HG02763 (cell line): ENCODE measurements around the gene LDHD.
"Not testable (repeated sequence)": the region's sequence is repeated elsewhere in the genome, so short reads cannot be mapped to it uniquely, and the experiment has no call there.

Experiments
- ATAC-seq: cut with Tn5 transposase; IDR thresholded peaks from one replicate; pipeline ENCODE4 v1.9.1; 2021; ENCODE audit warnings: mild to moderate bottlenecking, moderate library complexity; ENCODE audit not compliant: unreplicated experiment

LDHD gene

DNA sequence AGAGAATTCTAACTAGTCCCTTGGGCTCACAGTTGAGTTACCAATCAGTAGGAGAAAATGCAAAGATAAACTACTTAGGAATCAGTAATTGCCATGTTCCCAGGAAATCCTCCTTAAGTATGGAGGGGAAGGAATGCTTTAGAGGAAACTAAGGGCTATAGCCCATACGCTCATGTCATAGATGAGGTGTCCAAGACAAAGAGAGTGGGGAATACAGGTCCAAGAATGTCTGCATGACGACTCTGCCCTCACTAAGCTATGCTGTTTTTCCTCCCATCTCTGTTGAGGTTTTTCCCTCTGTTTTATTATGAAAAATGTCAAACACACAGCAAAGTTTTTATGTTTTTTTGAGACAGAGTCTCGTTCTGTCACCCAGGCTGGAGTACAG lies 16.0 kb downstream of the LDHD start:
- no peak for ATAC-seq

DNA sequence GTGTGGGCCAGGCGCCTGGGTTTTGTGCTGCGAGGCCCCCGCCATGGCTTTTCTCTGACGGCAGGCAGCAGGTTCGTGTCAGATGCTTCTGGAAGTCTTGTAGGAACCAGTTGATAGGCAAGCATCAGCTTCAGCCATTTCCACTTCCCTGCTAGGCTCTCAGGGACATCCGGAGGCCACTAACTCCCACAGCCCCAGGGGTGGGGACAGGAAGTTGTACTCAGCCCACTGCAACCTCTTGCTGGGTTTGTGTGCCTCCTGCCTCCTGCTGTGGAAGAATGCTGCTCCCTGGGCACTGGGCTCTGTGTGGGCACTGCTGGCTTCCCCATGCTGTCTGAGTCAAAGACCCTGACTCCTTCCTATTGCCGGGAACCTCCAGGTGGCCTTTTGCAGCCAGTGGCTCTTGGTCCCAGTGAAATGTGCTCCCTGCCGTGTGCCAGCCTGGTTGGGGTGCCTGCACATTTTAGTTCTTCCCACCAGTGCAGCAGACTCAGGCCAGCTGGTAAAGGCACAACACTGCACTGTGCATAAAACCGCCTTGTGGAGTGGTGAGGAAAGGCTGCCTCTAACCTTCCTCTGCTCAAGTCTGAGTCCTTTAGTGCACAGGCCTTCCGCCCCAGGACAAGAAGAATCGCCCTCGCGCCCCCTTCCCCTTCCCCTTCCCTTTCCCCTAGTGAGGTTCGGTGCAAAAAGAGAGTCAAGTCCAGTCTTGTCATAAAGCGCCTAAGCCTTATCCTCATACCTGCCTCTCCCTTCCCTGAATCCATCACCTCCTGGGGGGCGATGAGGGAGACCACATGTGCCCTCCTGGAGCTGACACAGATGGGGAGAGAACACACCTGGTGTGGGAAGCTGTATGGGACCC lies 16.6 kb downstream of the LDHD start:
- no peak for ATAC-seq

DNA sequence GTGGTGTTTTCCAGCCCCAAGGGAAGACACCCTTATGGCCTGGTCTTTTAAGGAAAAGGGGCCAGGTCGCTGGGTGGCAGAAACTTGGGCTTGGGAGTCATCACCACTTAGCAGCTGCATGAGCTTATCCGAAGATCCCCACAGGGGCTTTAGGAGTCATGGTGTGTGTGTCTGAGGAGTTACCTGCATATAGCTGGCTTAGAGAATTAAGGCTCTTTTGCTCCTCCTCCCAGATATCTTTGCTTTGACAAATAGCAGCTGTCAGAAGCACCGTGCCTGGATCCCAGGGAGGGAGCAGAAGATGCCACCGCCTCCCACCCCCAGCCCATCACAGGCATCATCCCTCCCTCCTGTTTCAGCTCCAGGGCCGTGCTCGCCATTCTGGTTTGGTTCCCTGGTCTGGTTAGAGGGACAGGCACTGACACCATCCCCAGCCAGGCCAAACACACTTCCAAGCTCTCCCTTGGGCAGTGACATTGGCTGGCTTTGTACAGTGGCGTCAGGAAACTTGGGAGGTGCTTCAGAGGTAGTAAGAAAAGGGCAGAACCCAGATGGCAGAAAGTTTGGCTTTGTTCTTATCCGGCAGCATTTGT lies 17.4 kb downstream of the LDHD start:
- ATAC-seq = no peak

DNA sequence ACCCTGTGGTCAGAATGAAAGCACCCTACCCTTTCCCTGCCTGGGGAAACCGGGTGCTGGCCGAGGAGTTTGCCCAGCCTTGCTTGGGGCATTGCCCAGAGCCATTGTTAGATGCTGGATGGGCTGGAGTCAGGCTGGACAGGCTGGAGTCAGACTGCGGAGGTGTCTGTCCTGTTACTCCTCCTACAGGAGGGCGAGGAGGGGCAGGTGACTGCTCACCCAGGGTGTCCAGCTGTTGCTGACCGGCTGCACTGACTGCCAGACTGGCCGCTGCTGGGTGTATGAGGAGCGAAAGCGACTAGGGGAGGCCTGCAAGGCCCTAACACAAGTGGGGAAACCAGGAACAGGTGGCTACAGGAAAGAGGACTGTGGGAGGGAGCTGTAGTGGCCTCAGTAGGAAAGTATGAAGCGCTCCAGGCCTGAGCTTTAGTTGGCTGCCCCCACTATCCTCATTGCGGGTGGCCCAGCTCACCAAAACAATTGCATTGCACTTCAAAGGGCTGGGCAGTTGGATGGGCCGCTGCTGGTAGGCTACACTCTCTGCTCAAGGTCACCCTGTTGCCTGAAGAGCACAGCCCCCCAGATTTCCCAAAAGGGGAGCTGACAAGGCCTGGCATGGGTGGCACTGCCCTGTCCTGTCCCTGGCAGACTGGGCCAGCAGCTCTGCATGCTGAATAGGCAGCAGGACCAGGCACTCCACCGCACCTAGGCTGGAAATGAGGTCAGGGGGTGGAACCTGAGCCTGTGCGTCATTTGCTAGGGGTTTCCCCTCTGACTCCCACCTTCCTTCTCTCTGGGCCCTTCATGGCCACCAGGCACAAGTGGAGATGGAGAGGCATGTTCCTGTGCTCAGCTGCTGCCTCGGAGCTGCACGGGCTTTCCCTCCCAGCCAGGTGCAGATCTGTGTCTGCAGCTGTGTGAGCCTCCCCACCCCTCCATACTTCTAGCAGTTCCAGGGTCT lies 18.4 kb downstream of the LDHD start:
- ATAC-seq = no peak

DNA sequence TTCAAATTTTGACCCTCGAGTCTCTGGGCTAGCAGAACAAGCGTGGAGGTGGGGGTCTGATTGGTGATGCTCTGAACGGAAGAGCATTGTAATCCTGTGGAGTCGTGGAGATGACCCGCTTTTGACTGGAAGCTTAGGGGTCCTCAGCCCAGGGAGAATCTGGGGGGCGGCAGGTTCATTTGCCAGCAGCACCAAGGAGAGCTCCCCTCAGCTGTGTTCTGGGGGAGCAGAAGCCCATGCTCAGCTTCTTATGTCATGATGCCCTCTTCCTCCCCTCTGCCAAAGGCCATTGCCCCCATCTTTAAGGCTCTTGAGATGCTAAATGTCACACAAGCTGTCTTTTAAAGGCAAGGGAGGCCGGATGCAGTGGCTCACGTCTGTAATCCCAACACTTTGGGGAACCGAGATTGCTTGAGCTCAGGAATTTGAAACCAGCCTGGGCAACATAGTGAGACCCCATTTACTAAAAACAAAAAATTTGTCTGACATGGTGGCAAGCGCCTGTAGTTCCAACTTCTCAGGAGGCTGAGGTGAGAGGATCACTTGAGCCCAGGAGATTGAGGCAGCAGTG lies 19.3 kb downstream of the LDHD start:
- no peak for ATAC-seq

DNA sequence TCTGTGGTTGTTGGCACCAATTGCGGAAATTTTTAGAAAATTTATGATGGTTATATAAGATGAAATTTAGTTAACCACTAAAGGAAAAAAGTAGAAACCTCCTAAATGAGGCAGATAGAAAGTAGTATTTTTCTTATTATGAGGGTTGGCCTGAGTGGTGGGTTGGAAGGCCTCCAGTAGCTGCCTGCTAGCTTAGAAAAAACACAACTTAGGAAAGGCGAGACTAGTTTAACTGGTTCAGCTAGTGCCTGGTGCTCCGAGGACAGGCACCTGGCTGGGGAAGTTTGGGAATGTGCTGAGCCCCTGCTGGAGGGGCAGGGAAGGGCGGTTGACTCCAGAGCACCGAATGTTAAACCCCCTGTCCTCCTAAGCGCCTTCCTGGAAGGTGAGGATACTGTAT lies 19.9 kb downstream of the LDHD start:
- no peak for ATAC-seq

DNA sequence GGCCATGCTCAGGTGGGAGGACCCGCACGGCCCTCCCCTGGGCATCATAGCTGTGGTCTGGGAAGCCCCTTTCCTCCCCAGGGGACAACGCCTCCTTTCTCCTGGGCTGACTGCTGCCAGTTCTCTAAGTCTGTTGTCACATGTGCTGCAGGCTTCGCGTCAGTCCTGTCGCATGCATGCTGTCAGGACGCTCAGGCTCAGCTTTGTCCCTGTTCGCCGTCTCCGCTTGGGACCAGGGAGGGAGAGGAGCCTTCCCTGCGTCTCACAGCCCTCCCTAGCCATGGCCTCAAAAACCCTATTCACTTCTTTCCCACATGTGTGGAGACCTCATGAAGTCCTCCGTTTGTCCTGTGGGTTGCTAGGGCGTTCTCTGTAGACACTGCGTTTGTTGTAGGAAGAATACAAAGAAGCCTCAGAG lies 21.4 kb downstream of the LDHD start:
- no peak for ATAC-seq

DNA sequence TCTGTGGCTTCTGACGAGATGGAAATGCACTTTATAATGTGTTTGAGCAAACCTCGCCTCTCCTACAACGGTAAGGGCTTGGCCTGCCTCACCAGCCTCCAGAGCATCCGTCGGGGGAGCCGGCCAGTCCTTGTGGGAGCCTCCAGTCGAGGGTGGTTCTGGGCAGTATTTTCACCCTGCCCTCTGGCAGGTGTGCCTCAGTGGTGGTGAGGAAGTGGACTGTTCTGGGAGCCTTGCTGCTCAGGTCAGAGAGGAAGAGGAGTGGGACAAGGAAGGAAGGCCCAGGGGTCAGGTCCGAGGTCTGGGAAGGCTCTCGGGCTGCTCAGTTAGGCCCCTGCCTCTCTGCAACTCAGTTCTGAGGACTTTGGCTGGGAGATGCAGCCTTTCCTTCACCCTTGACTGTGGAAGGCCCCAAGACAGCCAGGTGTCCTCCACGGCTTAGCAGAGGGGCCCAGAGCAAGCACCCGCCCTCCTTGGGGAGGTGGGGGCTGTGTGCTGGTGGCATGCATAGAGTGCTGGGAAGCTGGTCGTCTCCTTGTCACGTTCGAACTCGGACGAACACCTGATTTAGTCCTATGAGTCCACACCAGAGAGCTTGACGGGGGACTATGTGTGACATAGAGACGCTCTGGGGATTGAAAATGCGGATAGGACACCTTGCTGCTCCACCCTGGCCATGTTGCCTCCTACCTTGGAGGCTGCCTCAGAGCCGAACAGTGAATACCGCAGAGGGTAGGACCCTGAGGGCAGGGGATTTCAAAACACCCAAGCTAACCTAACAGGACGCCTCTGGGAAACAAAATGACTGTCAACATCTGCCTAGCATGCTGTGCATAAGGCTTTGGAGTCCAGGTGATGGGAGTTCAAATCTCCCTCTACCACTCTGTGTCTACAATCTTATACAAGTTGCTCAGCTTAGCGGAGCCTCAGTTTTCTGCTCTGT lies 22.7 kb downstream of the LDHD start:
- no peak for ATAC-seq

DNA sequence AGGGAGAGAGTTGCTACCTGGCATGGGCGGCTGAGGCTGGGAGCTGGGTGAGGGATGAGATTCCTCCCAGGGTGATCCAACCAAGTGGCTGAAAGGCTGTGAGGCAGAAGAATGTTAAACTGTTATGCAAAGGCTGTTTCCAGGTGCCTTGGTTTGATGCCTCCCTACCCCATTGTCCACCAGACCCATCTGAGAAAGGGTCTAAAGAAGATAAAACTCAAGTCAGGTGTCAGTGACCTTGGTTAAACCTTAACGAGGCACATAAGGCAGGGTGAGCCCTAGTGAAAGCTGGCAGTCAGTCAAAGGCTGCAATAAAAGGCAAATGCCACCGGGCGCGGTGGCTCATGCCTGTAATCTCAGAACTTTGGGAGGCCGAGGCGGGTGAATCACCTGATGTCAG lies 23.8 kb downstream of the LDHD start:
- no peak for ATAC-seq

DNA sequence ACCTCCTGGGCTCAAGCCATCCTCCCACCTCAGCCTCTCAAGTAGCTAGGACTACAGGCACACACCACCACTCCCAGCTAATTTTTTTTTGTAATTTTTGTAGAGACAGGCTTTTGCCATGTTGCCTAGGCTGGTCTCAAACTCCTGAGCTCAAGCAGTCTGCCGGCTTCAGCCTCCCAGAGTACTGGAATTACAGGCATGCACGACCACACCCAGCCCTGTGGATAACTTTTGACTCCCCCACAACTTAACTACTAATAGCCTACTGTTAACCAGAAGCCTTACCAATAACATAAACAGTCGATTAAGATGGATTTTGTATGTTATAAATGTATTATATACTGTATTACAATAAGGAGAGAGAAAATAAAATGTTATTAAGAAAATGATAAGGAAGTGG lies 25.0 kb downstream of the LDHD start:
- ATAC-seq = not testable (repeated sequence)

DNA sequence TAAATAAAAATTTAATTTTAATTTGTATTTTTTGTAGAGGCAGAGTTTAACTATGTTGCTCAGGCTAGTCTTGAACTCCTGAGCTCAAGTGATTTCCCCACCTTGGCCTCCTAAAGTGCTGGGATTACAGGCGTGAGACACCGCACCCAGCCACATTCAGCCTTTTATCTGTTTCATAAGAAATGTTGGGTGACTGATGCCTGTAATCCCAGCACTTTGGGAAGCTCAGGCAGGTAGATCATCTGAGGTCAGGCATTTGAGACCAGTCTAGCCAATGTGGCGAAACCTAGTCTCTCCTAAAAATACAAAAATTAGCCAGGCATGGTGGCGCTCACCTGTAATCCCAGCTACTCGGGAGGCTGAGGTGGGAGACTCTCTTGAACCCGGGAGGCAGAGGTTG lies 25.7 kb downstream of the LDHD start:
- not testable (repeated sequence) for ATAC-seq

DNA sequence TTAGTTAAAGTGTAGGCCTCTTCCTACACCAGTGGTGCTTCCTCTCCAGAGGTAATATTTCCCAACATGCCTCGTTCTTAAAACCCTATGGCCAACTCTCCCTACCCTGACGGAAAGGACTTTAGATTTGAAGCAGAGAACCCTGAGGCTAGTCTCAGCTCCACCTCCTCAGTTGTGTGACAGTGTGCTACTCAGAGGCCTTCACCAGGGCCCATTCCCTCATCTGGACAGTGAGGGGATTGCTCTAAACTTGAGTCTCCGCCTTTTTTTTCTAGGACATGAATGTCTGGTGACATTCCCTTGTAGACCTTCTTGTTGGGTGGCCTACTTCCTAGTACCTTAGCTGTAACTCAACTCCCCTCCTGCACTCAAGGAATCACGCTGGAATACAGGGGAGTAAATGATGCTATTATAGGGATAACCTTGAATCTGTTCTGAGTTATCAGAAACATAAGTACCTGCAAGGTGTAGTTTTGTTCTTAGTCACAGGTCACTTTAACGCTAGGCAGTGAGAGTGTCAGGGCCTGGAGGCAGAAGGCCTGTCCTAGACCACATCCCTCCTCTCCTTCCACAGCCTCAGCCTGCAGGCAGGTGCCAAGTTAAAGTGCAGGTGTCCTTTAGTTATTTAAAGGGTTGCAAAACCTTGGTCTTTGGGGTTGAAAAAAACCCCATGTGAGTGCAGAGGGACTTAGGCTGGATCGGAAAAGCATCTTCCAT lies 26.9 kb downstream of the LDHD start:
- no peak for ATAC-seq

DNA sequence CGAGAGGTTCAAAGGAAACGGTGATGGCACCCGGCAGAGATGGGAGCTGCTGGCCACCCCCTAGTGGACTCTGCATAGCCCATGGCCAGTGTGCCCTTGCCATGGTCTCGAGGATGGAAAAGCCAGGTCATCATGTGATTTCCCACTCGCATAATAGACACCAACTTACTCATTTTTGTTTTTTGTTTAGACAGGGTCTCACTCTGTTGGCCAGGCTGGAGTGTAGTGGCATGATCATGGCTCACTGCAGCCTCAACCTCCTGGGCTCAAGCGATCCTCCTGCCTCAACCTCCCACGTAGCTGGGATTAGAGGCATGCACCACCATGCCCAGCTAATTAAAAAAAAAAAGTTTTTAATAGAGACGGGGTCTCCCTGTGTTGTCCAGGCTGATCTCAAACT lies 27.6 kb downstream of the LDHD start:
- ATAC-seq = no peak

DNA sequence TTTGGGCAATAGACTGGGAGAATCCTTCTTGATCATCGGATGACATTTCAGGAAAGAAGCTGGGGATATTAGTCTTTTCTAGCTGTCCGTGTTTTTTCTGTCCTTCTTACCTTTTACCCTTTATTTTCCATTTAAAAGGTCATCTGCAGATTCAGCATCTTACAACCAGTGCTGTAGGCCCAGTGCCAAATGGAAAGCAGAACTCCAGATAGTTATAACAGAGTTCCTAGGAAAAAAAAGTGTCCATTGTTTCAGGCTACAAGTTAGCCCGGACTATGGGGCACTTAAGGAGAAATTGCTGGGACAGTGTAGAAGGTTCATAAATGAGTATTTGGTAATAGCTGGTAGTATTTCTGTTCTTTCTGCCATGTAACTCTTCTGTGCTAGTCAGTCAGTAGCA lies 28.4 kb downstream of the LDHD start:
- no peak for ATAC-seq

DNA sequence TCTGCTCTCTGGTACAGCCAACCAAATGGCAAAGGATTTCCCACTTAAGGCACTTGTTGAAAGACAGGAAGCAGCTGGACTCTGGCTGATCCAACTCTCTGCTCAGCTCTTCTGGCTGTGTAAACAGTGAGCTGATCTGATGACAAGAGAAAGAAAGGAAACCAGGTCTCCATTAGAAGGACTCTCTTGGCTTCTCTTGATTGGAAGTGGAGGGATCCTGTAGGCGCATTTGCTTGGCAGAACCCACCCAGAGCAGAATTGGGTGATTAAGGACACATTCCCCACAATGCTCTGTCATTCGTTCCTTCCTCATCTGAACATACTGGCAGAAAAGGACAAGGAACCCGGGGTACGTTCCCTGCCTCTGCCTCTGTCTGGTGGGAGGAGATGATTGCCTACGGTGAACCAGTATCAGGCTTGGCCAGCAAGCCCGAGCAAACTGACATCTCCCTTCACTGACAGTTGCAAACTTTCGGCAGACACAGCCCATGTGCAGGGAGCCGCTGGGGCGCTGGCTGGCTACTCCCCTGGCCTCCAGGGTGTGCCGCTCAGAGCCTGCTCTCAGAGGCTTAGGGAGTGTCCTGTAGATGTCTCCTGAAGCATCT lies 29.1 kb downstream of the LDHD start:
- no peak for ATAC-seq

DNA sequence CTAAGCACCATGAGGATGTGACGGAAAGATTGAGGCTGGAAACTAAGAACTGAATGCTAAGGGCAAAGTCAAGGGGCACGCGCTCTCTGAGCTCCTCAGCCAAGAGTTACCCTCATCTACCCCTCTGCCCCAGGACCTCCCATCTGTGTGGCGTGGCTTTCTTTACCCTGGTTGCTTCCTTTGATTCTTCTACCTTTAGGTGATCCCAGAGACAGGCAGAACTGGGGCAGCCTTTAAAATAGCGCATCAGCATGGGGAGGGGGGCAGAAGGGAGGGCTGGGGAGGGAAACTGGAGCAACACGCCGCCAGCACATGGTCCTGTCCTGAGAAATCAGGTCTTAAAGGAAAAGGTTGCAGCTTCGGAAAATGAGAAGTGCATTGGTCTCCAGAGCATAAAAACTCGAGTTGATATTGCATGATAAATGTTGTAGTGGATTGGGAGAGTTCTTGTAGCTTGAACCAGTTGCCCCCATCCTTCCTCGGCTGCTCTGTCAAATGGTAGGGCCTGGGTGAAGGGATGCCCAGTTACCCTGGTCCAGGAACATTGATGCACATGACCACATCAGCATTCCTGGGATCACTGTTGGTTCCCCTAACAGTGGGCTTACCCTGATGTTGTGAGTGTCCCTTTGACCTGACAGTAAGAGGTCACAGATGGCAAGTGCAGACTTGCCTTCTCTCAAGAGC lies 29.7 kb downstream of the LDHD start:
- no peak for ATAC-seq

DNA sequence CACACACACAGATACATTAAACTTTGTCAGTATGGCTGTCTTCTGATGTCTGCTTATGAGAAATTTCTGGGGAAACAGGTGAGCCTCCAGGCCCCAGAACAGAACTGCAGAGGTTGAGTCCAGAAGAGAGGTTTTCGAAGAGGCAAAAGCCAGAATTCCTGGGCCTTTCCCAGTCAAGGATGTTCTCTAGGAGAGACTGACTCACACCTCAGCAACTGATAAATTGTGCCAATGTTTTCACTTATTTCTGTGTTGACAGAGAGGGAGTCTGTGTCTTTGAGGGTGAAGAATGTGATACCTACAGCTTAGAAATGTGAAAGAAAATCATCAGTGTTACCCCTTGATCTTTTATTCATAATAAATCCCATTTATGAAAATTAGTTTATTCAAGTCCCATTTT lies 30.3 kb downstream of the LDHD start:
- ATAC-seq = no peak

DNA sequence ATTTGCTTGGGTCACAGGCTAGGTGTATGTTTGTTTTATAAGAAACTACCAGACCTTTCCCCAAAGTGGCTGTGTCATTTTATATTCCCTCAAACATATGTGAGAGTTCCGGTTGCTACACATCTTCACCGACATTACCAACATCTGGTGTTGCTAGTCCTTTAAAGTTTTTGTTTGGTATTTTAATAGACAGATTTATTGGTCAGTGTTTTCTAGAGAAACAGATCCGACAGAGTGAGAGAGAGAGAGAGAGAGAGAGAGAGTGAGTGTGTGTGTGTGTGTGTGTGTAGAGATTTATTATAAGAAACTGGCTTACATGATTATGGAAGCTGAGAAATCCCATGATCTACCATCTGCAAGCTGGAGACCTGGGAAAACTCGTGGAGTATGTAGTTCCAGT lies 31.0 kb downstream of the LDHD start:
- no peak for ATAC-seq
